ENCODE data around the gene GRM1.

Gene GRM1

GRCh38 chr6:146092961-146093686 is 64.3 kb downstream of the GRM1 start:
- TF ChIP-seq, protein P1, sequence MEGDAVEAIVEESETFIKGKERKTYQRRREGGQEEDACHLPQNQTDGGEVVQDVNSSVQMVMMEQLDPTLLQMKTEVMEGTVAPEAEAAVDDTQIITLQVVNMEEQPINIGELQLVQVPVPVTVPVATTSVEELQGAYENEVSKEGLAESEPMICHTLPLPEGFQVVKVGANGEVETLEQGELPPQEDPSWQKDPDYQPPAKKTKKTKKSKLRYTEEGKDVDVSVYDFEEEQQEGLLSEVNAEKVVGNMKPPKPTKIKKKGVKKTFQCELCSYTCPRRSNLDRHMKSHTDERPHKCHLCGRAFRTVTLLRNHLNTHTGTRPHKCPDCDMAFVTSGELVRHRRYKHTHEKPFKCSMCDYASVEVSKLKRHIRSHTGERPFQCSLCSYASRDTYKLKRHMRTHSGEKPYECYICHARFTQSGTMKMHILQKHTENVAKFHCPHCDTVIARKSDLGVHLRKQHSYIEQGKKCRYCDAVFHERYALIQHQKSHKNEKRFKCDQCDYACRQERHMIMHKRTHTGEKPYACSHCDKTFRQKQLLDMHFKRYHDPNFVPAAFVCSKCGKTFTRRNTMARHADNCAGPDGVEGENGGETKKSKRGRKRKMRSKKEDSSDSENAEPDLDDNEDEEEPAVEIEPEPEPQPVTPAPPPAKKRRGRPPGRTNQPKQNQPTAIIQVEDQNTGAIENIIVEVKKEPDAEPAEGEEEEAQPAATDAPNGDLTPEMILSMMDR (IDR thresholded peaks at IDR 0.05; ENCODE audit: insufficient read depth, low read depth, low read length, missing control alignments), result no peak
- H3K4me3 ChIP-seq (ENCODE audit: low read depth, low read length), result no peak overlapping the region
- no peak for DNase-seq (ENCODE audit: low read depth)

DNA sequence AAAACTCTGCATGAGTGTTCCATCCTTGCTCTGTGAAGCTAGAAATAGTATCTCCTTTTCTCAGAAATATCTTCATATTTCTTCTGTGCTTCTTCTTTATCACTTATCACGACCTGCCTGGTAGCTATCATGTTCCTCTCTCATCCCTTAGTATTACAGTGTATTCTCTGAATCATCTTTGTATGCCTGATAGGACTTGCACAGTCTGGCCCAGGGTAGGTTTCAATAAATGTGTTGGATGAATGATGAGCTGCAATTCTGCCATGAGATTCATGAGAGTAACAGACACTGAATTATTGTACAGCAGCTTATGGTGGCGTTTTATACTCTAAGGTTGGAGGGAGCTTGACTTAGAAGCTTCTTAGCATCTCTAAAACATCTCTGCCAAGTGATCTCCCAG is 66.6 kb downstream of the GRM1 start:
- TF ChIP-seq, protein P1 (IDR thresholded peaks at IDR 0.05; ENCODE audit: insufficient read depth, low read depth, low read length, missing control alignments), result no peak
- no peak for DNase-seq (ENCODE audit: low read depth)
- H3K4me3 ChIP-seq (ENCODE audit: low read depth, low read length), result no peak overlapping the region

DNA sequence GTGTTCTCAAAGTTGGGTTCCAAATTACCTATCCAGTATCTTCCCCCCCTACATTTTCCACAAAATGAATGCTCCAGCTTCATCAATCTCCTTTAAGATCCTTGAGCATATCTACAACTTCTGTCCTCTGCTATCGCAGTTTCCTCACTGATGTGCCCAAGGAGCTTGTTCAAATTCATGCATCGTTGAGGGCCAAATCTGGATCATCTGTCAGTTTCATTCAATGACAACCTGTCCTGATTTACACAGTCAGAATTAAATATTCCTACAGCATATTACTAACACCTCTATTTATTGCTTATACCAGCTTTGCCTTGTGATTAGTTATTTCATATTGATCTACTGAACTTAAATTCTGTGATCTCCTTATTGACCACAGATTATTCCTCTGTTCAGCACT is 68.7 kb downstream of the GRM1 start:
- H3K4me3 ChIP-seq (ENCODE audit: low read depth, low read length), result no peak overlapping the region

GRCh38 chr6:146100776-146101175 is 71.9 kb downstream of the GRM1 start:
- H3K4me3 ChIP-seq (ENCODE audit: low read depth, low read length), result no peak overlapping the region
- no peak for DNase-seq (ENCODE audit: low read depth)
- TF ChIP-seq, protein P1 (IDR thresholded peaks at IDR 0.05; ENCODE audit: insufficient read depth, low read depth, low read length, missing control alignments), result no peak

More for the DNA sequence above, 68.7 kb downstream of the GRM1 start:
- TF ChIP-seq, protein P1 (IDR thresholded peaks at IDR 0.05; ENCODE audit: insufficient read depth, low read depth, low read length, missing control alignments), result no peak
- no peak for DNase-seq (ENCODE audit: low read depth)

DNA sequence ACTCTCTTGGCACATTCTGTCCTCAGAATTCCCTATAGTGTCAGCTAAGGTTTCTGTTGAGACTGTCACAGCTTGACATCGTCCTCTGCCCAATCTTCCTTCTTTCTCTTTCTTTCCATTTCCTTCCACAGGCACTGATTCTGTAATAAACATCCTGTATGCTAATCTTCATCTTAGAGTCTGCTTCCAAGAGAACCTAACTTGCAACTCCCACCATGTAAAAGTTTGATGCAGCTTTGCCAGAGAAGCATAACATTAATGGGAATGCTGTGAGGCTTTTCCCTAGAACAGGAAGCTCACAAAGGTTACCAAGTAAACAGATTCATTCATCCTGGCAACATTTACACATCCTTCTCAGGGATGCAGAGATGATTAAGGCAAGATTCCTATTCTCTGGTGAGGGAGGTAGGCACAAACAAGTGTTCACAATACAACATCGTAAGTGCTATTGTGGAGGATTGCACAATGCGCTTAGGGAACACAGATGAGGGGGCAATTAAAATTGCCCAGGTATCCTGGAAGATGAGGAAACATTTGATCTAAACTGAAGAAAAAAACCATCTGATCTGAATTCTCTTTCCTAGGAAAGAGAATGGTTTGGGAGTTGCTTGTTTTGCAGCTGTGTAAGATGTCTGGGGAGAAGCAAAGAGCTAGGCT is 74.7 kb downstream of the GRM1 start:
- no peak for DNase-seq (ENCODE audit: low read depth)
- TF ChIP-seq, protein P1 (IDR thresholded peaks at IDR 0.05; ENCODE audit: insufficient read depth, low read depth, low read length, missing control alignments), result no peak
- no peak overlapping the region for H3K4me3 ChIP-seq (ENCODE audit: low read depth, low read length)

DNA sequence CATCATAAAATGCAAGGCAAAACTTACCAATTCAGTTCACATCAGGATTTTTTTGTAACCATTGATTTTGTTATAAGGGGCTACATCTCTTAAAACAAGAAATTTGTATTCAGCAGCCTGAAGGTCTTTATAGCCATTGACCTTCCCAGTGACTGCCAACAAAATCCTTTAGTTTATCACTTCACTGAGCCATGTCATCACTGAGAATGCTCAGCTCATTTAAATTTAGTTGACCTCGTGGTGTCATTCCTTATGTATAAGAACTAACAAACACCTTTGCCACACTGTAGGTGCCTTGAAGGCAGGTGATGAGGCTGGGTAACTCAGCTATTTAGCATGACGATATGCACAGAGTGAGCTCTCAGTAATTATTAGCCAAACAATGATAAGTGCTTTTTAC is 77.7 kb downstream of the GRM1 start:
- H3K4me3 ChIP-seq (ENCODE audit: low read depth, low read length), result no peak overlapping the region
- TF ChIP-seq, protein P1 (IDR thresholded peaks at IDR 0.05; ENCODE audit: insufficient read depth, low read depth, low read length, missing control alignments), result no peak
- DNase-seq (ENCODE audit: low read depth), result no peak

Data from GM12865 (cell line).